ENCODE results near the gene TXLNB. TPM values are rescaled to one million over a fixed set of nuclear protein-coding genes. Genes with fewer than 3 reads are reported as not detected.

The TXLNB gene
- total RNA-seq = under 1 TPM; 0.35 TPM

- CTCF ChIA-PET = interaction anchor here (0.7 to 2.2 kb wide), 12 partner anchors 10 to 167 kb away, joined by 3 to 7 read pairs (median 4); partner anchors contain the start of gene CITED2
- Mint-ChIP-seq H3K9me3 (peaks cover 7% of the 10 kb centered on the region), H3K4me3 (peak within 1 kb of the TSS; percentile 70), H3K36me3 (ENCODE audit: low read depth) (peaks cover 10% of the 10 kb centered on the region), H3K27me3 (no peaks in the 10 kb centered on the region), H3K27ac (peak within 1 kb of the TSS; percentile 96), H3K4me1 (peaks cover 51% of the 10 kb centered on the region)
- peak; percentile 92 for DNase-seq
- POLR2A ChIA-PET = no interaction called here
These were observed at the start of gene TXLNB for GRCh38 chr6:139291813-139292619. Gene TXLNB, minus strand, starts transcription at chr6:139291998. Its CDS starts 3,099 bp downstream, at chr6:139288899.

- peaks cover 9% of the 10 kb centered on the region for H3K9me3 Mint-ChIP-seq
- peaks cover 12% of the 10 kb centered on the region for H3K4me1 Mint-ChIP-seq
- CTCF ChIA-PET = no interaction called here
- H3K4me3 Mint-ChIP-seq = no peak overlapping the region
- H3K27me3 Mint-ChIP-seq = no peaks in the 10 kb centered on the region
- POLR2A ChIA-PET = no interaction called here
- H3K36me3 Mint-ChIP-seq (ENCODE audit: low read depth) = peaks cover 2% of the 10 kb centered on the region
- DNase-seq = no peak
- no peak overlapping the region for H3K27ac Mint-ChIP-seq
These were observed 49.3 kb upstream of the TXLNB start for GRCh38 chr6:139341060-139341459.

GRCh38 chr6:139338795-139339194 lies 47.0 kb upstream of the TXLNB start:
- Mint-ChIP-seq H3K27ac (no peak overlapping the region), H3K36me3 (ENCODE audit: low read depth) (no peaks in the 10 kb centered on the region), H3K27me3 (no peaks in the 10 kb centered on the region), H3K4me3 (no peak overlapping the region), H3K9me3 (peaks cover 3% of the 10 kb centered on the region), H3K4me1 (peaks cover 12% of the 10 kb centered on the region)
- DNase-seq = no peak
- ChIA-PET CTCF (interaction anchor here (0.5 to 2.0 kb wide), 4 partner anchors 9 to 283 kb away, joined by 3 to 4 read pairs (median 4); no protein-coding TSS in a partner anchor), POLR2A (no interaction called here)

GRCh38 chr6:139337830-139338229 lies 46.0 kb upstream of the TXLNB start:
- Mint-ChIP-seq H3K36me3 (ENCODE audit: low read depth) (no peaks in the 10 kb centered on the region), H3K9me3 (peaks cover 5% of the 10 kb centered on the region), H3K27me3 (no peaks in the 10 kb centered on the region), H3K4me3 (no peak overlapping the region), H3K27ac (no peak overlapping the region), H3K4me1 (peaks cover 5% of the 10 kb centered on the region)
- no peak for DNase-seq
- ChIA-PET CTCF (interaction anchor here (0.5 to 2.0 kb wide), 3 partner anchors 14 to 119 kb away, joined by 3 to 4 read pairs (median 3); no protein-coding TSS in a partner anchor), POLR2A (no interaction called here)

- DNase-seq = no peak
- CTCF ChIA-PET = no interaction called here
- H3K27ac Mint-ChIP-seq = no peak overlapping the region
- peaks cover 2% of the 10 kb centered on the region for H3K4me1 Mint-ChIP-seq
- no peak overlapping the region for H3K4me3 Mint-ChIP-seq
- H3K36me3 Mint-ChIP-seq (ENCODE audit: low read depth) = peaks cover 2% of the 10 kb centered on the region
- peaks cover 5% of the 10 kb centered on the region for H3K9me3 Mint-ChIP-seq
- POLR2A ChIA-PET = no interaction called here
- H3K27me3 Mint-ChIP-seq = no peaks in the 10 kb centered on the region
These were observed 45.2 kb upstream of the TXLNB start for GRCh38 chr6:139337001-139337400.

GRCh38 chr6:139336488-139336887 lies 44.7 kb upstream of the TXLNB start:
- H3K9me3 Mint-ChIP-seq = peaks cover 5% of the 10 kb centered on the region
- H3K4me1 Mint-ChIP-seq = peaks cover 2% of the 10 kb centered on the region
- ChIA-PET CTCF (no interaction called here), POLR2A (no interaction called here)
- no peak overlapping the region for H3K27ac Mint-ChIP-seq
- no peak for DNase-seq
- peaks cover 2% of the 10 kb centered on the region for H3K36me3 Mint-ChIP-seq (ENCODE audit: low read depth)
- H3K27me3 Mint-ChIP-seq = no peaks in the 10 kb centered on the region
- no peak overlapping the region for H3K4me3 Mint-ChIP-seq

- ChIA-PET CTCF (interaction anchor here (0.5 to 0.7 kb wide), 3 partner anchors 22 to 1880 kb away, joined by 3 to 5 read pairs (median 3); no protein-coding TSS in a partner anchor), POLR2A (no interaction called here)
- Mint-ChIP-seq H3K27me3 (no peaks in the 10 kb centered on the region), H3K27ac (no peak overlapping the region), H3K9me3 (peaks cover 1% of the 10 kb centered on the region), H3K4me1 (peaks cover 2% of the 10 kb centered on the region), H3K36me3 (ENCODE audit: low read depth) (peaks cover 2% of the 10 kb centered on the region), H3K4me3 (no peak overlapping the region)
- no peak for DNase-seq
These were observed 43.8 kb upstream of the TXLNB start for GRCh38 chr6:139335447-139336210.

GRCh38 chr6:139334806-139335446 lies 43.1 kb upstream of the TXLNB start:
- DNase-seq = no peak
- Mint-ChIP-seq H3K4me1 (peaks cover 2% of the 10 kb centered on the region), H3K36me3 (ENCODE audit: low read depth) (peaks cover 2% of the 10 kb centered on the region), H3K9me3 (peaks cover 1% of the 10 kb centered on the region), H3K4me3 (no peak overlapping the region), H3K27me3 (no peaks in the 10 kb centered on the region), H3K27ac (no peak overlapping the region)
- ChIA-PET CTCF (interaction anchor here (0.5 to 1.5 kb wide), 3 partner anchors 9 to 1880 kb away, joined by 3 to 5 read pairs (median 4); no protein-coding TSS in a partner anchor), POLR2A (no interaction called here)

GRCh38 chr6:139330826-139331500 lies 39.2 kb upstream of the TXLNB start:
- Mint-ChIP-seq H3K27me3 (no peaks in the 10 kb centered on the region), H3K4me1 (peaks cover 5% of the 10 kb centered on the region), H3K27ac (no peak overlapping the region), H3K36me3 (ENCODE audit: low read depth) (peaks cover 2% of the 10 kb centered on the region), H3K4me3 (no peak overlapping the region), H3K9me3 (peaks cover 13% of the 10 kb centered on the region)
- ChIA-PET POLR2A (no interaction called here), CTCF (no interaction called here)
- DNase-seq = no peak

GRCh38 chr6:139330306-139330705 lies 38.5 kb upstream of the TXLNB start:
- POLR2A ChIA-PET = no interaction called here

GRCh38 chr6:139329224-139329623 lies 37.4 kb upstream of the TXLNB start:
- H3K27me3 Mint-ChIP-seq = no peaks in the 10 kb centered on the region
- DNase-seq = no peak
- peaks cover 13% of the 10 kb centered on the region for H3K9me3 Mint-ChIP-seq
- CTCF ChIA-PET = interaction anchor here (1.0 kb wide), 1 partner anchor 33 kb away, joined by 3 read pairs; no protein-coding TSS in a partner anchor
- peaks cover 2% of the 10 kb centered on the region for H3K36me3 Mint-ChIP-seq (ENCODE audit: low read depth)
- H3K4me1 Mint-ChIP-seq = peaks cover 9% of the 10 kb centered on the region
- H3K4me3 Mint-ChIP-seq = no peak overlapping the region
- POLR2A ChIA-PET = interaction anchor here (0.6 kb wide), 1 partner anchor 103 kb away, joined by 5 read pairs; no protein-coding TSS in a partner anchor
- no peak overlapping the region for H3K27ac Mint-ChIP-seq

More at GRCh38 chr6:139330306-139330705, 38.5 kb upstream of the TXLNB start:
- Mint-ChIP-seq H3K4me3 (no peak overlapping the region), H3K27ac (no peak overlapping the region), H3K27me3 (no peaks in the 10 kb centered on the region), H3K9me3 (peaks cover 13% of the 10 kb centered on the region), H3K36me3 (ENCODE audit: low read depth) (peaks cover 2% of the 10 kb centered on the region), H3K4me1 (peaks cover 8% of the 10 kb centered on the region)
- CTCF ChIA-PET = interaction anchor here (0.8 kb wide), 1 partner anchor 18 kb away, joined by 3 read pairs; no protein-coding TSS in a partner anchor
- DNase-seq = no peak

GRCh38 chr6:139327038-139327437 lies 35.2 kb upstream of the TXLNB start:
- H3K27me3 Mint-ChIP-seq = no peaks in the 10 kb centered on the region
- POLR2A ChIA-PET = no interaction called here
- H3K36me3 Mint-ChIP-seq (ENCODE audit: low read depth) = peaks cover 16% of the 10 kb centered on the region
- H3K27ac Mint-ChIP-seq = peak overlapping the region; percentile 4
- H3K4me1 Mint-ChIP-seq = peaks cover 26% of the 10 kb centered on the region
- H3K4me3 Mint-ChIP-seq = no peak overlapping the region
- CTCF ChIA-PET = no interaction called here
- H3K9me3 Mint-ChIP-seq = peaks cover 25% of the 10 kb centered on the region
- DNase-seq = no peak

Data from activated CD4-positive, alpha-beta T cell treated with anti-CD3 and anti-CD28 coated beads, Interleukin-2, amount 10 ng/mL, durations not matched to agents 7 days and 5 days (primary cell).